ENCODE results near the gene SRD5A1. TPM values are rescaled to one million over a fixed set of nuclear protein-coding genes. Genes with fewer than 3 reads are reported as not detected.

The SRD5A1 gene
- total RNA-seq, 4 donors from 2014 or later: 34.1 to 126 (median 80.1) TPM

GRCh38 chr5:6598351-6598900 lies 34.8 kb upstream of the SRD5A1 start:
- 77 to 85% methylated on average over 6 to 14 of the region's 14 CpGs for WGBS, 2 donors
- Histone ChIP-seq H3K4me3 (no peak overlapping the region), H3K9me3 (no peaks in the 10 kb centered on the region), H3K27me3 (no peaks in the 10 kb centered on the region), H3K4me1 (no peaks in the 10 kb centered on the region), H3K36me3 (peaks cover 6 to 78% (median 24%) of the 10 kb centered on the region in 3 donors), H3K27ac (peak overlapping the region in 1 of 4 donors; percentile 6)
- DNase-seq: no peak
- intact Hi-C loops (cut with DNase I): no loop called here
- TF ChIP-seq POLR2A (IDR thresholded peaks at IDR 0.05) (no peak), CTCF (IDR thresholded peaks at IDR 0.05) (no peak)

- Histone ChIP-seq H3K36me3 (peaks cover 12 to 92% (median 37%) of the 10 kb centered on the region in 3 donors), H3K4me1 (no peaks in the 10 kb centered on the region), H3K9me3 (no peaks in the 10 kb centered on the region), H3K27me3 (no peaks in the 10 kb centered on the region), H3K4me3 (no peak overlapping the region), H3K27ac (no peak overlapping the region)
- no peak for DNase-seq
- 88 to 91% methylated on average over 5 to 8 of the region's 8 CpGs for whole genome bisulfite sequencing, 2 donors
- no peak for TF ChIP-seq CTCF (IDR thresholded peaks at IDR 0.05)
- TF ChIP-seq POLR2A (IDR thresholded peaks at IDR 0.05): no peak
- intact Hi-C loops (cut with DNase I): no loop called here
Measured at GRCh38 chr5:6599739-6600138, 33.5 kb upstream of the SRD5A1 start.

- Histone ChIP-seq H3K9me3 (no peaks in the 10 kb centered on the region), H3K27ac (no peak overlapping the region), H3K36me3 (peaks cover 17 to 100% (median 46%) of the 10 kb centered on the region in 3 donors), H3K4me3 (no peak overlapping the region), H3K4me1 (no peaks in the 10 kb centered on the region), H3K27me3 (no peaks in the 10 kb centered on the region)
- 87% methylated on average over 9 to 11 of the region's 11 CpGs for WGBS, 2 donors
- no peak for TF ChIP-seq CTCF (IDR thresholded peaks at IDR 0.05)
- TF ChIP-seq POLR2A (IDR thresholded peaks at IDR 0.05): no peak
- intact Hi-C loops (cut with DNase I): no loop called here
- no peak for DNase-seq
Measured at GRCh38 chr5:6601271-6601670, 32.0 kb upstream of the SRD5A1 start.

GRCh38 chr5:6601816-6602215 lies 31.4 kb upstream of the SRD5A1 start:
- Histone ChIP-seq H3K4me3 (no peak overlapping the region), H3K36me3 (peaks cover 17 to 100% (median 46%) of the 10 kb centered on the region in 3 donors), H3K27me3 (no peaks in the 10 kb centered on the region), H3K4me1 (no peaks in the 10 kb centered on the region), H3K9me3 (no peaks in the 10 kb centered on the region), H3K27ac (no peak overlapping the region)
- TF ChIP-seq POLR2A (IDR thresholded peaks at IDR 0.05): no peak
- TF ChIP-seq CTCF (IDR thresholded peaks at IDR 0.05): no peak
- WGBS, 2 donors: 96% methylated on average over 8 to 10 of the region's 11 CpGs
- no peak for DNase-seq
- intact Hi-C loops (cut with DNase I): no loop called here

- H3K4me1 ChIP-seq: no peaks in the 10 kb centered on the region
- 85 to 88% methylated on average over 7 of the region's 7 CpGs for WGBS, 2 donors
- no peak for DNase-seq
- no peaks in the 10 kb centered on the region for H3K27me3 ChIP-seq
- H3K27ac ChIP-seq: no peak overlapping the region
- intact Hi-C loops (cut with DNase I): no loop called here
- TF ChIP-seq POLR2A (IDR thresholded peaks at IDR 0.05) (no peak), CTCF (IDR thresholded peaks at IDR 0.05) (no peak)
- H3K4me3 ChIP-seq: no peak overlapping the region
- peaks cover 17 to 100% (median 46%) of the 10 kb centered on the region in 3 donors for H3K36me3 ChIP-seq
- no peaks in the 10 kb centered on the region for H3K9me3 ChIP-seq
Measured at GRCh38 chr5:6602441-6602840, 30.8 kb upstream of the SRD5A1 start.
